CD4-positive, alpha-beta T cell treated with Interleukin-1 beta for 1 hour (primary cell): ENCODE results near the gene VAPB.

Experiments used
- DNase-seq, 2 donors: peaks; one replicate each; pipeline ENCODE4 v3.0.0-alpha.2; 2020 to 2022

Gene VAPB

DNA sequence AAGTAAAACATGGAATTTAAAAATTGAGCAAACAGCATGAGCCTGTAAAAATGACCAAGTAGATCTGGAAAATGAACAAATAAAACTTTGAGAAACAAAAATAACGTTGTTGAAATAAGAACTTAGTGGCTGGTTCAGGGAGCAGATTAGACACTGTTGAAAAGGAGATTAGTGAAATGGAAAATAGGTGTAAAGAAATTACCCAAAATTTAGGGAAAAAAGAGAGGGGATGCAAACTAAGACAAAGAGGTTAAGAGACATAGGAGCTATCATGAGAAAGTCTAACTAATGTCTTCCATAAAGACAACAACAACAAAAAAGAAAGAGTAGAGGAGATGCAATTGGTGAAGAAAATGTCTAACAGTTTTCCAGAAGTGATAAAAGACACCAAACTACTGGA is 97.2 kb downstream of the VAPB start:
- no peak for DNase-seq

DNA sequence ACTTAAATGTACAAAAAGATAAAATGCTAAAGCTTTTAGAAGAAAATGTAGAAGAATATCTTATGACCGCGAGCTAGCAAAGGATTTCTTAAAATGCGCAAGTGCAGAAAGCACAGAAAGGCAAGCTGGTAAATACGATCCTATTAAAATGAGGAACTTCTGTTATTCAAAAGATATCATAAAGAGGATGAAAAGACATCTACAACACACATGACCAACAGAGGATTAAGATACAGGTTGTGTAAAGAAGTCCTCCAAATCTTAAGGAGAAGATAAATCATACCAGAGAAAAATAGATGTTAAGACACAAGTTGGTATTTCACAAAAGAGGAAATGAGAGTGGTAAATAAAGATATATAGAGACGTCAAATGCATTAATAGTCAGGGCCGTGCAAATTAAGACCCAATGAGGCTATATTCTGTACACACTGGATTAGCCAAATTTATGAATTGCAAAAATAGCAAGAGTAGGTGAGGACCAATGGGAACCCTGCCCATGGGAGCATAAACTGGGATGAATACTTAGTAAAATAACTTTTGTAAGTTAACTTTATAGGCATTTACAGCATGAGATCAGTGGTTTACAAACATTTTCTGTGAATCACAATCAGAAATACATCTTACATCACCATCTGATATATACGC is 103.2 kb downstream of the VAPB start:
- no peak for DNase-seq

DNA sequence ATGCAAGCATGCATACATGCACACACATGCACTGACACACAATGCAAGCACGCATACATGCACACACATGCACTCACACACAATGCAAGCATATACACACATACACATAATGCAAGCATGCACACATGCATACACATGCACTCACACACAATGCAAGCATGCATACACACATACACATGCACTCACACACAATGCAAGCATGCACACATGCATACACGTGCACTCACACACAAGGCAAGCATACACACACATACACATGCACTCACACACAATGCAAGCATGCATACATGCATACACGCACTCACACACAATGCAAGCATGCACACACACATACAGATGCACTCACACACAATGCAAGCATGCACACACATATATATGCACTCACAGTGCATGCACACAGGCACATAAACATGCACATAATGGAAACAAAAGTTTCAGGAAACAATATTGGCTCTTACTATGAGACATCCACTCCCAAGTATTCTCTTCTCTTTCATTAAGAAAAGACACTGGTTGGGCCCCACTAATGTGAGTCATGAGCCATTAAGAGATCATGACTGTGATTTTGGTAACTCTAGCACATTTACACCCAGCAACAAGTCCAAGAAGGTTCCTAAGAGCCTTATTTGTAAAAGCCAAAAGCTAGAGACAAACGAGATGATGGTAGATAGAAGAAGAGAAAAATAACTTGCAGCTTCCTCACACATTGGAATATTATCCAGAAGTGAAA is 103.9 kb downstream of the VAPB start:
- DNase-seq, result no peak

DNA sequence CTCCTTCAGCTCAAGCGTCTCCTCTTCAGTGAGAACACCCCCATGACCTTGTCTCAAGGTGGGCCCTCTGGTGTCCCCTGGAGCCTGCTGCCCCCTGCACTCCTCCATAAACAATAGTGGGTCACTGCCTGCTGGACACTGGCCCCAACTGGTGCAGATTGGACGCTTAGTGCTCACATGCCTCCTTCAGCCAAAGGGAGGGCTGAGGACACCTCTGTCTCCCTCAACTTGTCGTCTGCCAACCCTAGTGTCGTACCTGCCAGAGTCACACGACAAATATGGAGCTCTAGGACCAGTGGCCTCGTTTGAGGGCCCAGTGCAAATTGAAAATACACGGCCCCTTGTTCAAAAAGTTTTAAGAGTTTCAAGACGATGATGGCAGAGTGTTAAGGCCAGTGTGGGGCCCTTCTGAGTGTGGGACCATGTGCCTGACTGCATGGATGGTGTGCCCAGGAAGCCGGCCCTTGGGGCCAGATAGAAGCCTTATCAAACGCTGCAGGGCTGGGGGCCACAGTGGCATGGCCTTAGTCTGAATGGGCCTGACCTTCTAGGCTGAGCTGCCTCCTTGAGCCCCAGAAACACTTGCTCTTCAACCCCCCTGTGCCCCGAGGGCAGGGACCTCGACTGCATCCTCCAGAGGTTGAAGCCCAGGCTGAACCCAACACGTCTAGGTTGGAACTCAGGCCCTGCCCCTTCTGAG is 106.0 kb downstream of the VAPB start:
- DNase-seq, result no peak

DNA sequence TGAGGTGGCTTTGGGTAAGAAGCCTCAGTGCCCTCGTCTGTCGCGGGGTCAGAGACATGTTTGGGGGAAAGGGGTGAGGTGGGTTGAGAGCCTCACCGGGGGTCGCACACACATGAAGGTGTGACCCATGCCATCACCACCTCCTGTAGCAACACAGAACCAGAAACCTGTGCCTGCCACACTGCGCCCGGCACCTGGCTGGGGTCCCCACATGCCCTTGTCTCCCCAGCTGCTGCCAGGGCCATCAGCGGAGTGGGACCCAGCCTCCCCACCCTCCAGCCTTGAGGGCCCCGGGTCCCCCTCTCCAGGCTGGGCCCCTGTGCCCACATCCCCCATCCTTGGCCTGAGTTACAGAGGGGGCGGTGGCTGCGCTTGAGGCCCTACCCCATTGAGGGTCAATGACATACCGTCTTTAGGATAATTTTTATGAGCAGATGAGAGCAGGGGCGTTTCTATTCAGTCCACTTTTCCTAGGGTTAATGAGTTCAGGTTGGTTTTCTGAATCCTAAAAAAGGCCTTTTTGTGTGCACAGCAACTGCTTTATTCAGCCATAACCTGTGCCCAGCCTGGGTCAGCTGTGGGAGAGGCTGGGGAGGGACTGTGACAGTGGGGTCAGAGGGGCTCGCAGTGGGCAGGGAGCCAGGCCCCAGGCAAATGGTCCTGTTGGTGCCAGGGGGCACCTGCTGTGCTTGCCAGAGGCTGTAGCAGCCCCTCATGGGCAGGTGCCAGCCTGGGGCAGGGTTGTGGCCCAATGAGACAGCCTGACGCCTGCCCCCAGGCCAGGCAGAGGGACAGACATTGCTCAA is 106.8 kb downstream of the VAPB start:
- no peak for DNase-seq

DNA sequence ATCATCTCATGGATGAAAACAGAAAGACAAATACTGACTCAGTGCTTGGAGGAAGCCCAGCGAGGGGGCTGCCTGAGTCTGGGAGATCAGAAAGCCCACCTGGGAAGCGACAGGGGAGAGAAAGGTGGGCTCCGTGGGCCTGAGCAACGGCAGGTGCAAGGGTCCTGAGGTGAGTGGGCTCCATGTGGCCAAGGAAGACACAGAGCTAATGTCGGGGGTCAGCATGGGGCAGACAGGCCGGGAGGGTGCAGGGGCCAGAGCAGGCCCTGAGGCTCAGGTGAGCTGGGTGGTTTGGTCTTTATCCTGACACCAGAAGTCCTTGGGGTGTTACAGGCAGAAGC is 107.4 kb downstream of the VAPB start:
- DNase-seq, result no peak

DNA sequence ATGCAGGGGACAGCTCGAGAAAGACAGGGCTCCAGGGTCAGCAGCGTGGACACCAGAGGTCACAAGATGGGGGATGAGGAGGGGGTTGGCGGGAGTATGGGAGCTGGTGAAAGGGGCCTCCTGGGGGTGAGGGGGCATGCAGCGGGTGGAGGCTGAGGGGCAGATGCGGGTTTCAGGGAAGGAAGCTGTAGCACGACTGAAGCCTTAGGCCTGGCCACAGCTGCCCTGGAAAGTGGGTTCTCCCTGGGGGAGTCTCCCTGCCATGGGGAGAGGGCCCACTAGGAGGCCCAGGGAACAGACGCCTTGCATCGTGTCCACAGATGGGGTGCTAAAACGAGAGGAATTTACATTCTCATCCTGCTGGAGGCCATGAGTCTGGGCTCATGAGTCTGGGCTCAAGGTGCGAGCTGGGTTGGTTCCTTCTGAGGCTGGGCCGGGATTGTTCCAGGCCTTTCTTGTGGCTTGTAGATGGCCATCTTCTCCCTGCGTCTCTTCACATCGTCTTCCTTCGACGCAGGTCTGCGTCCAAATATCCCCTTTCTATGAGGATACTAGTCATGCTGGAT is 108.1 kb downstream of the VAPB start:
- no peak for DNase-seq

DNA sequence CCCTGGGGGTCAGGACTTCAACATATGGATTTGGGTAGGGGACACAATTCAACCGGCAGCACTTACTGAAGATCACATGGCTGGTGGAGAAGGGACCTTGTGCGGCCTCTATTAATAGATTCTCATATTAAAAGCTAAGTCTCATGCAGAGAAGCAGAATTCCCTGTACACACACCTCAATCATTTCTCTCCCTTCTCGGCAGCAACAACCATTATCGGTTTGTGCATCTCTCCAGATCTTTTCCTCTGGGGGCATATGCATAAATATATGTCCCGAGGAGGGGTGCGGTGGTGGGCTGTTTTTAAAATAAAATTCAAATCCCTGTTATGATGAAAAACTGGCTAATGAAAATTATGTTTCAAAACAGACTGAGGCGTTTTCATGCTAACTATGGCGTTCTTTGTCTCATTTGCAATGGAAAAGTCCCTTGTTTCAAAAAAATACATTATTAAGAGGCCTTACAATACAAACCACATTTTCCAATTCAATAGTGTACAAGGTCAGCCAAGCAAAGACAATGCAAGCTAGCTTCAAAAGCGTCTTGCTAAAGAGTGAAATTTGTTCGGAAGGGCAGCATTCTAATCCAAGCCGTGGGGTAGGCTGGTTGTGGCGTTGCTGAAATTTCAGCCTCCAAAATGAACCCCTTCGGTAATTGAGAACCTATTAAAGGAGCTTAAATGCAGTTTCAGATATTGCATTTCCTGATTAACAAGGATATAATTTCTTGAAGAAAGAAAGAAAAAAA is 108.9 kb downstream of the VAPB start:
- no peak for DNase-seq

DNA sequence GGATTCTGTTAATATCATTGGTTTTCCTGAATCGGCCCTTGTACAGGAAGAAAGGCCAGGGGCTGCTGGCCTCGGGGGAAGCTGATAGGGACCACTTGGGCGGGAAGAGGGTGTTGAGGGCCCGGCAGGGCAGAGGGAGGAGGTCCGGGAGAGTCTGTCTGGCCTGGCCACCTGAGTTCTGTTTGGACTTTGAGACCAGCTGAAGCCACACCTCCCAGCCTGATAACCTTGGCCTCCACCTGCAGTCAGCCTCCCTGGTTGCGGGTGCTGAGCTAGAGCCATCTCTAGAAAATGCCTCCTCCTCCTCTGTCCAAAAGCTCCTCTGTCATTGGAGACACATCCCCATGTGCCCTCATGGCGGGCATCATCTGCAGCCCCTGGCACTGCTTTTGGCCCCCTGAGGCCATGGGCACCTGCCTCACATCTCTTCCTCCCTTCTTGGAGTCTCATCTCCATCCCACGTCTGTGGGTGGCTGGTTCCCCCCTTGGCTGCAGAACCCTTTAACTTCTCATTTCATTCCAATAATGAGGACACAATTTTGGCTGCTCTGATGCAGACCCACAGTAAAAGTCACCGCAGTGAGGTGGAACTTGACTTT is 109.5 kb downstream of the VAPB start:
- DNase-seq, result no peak

DNA sequence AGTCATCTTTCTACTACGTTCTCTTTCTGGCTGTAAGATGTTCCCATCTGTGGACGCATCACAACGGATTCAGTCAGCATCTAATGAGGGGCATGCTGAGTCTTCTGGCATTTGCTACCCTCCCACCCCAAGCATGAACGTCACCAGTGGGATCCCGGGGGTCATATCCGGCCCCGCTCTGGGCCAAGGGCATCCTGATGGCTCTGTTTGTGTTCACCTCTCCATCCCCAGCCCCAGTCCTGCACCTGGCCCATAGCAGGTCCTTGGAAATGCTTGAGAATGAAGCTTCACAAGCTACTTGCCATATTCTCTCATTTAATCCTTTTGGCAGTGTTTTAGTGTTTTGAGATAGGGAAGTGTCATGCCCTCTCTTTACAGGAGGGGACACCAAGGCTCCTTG is 111.2 kb downstream of the VAPB start:
- no peak for DNase-seq
